ENCODE data around the gene TFAM. TPM values are rescaled to one million over a fixed set of nuclear protein-coding genes. Genes with fewer than 3 reads are reported as not detected.

Gene TFAM
- total RNA-seq, 2 donors from 2014 or later, result 33.9 to 40.2 TPM

DNA sequence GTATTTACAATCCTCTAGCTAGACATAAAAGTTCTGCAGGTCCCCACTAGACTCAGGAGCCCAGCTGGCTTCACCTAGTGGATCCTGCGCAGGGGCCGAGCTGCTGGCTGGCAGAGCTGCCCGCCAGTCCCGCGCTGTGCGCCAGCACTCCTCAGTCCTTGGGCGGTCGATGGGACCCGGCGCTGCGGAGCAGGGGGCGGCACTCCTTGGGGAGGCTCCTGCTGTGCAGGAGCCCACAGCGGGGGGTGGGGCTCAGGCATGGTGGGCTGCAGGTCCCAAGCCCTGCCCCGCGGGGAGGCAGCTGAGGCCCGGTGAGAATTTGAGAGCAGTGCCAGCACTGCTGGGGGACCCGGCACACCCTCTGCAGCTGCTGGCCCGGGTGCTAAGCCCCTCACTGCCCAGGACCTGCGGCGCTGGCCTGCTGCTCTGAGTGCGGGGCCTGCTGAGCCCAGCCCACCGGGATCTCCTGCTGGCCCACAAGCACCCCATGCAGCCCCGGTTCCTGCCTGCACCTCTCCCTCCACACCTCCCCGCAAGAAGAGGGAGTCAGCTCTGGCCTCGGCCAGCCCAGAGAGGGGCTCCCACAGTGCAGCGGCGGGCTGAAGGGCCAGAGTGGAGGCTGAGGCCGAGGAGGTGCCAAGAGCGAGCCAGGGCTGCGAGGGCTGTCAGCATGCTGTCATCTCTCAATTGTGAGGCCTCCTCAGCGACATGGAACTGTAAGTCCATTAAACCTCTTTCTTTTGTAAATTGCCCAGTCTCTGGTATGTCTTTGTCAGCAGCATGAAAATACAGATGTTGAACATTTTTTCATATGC, 63.1 kb downstream of the TFAM start:
- no peaks in the 10 kb centered on the region for H3K9me3 ChIP-seq (ENCODE audit: control insufficient read depth, low read length, poor library complexity, severe bottlenecking)
- no peak for ATAC-seq

More for the DNA sequence above, 63.1 kb downstream of the TFAM start:
- peaks cover 22% of the 10 kb centered on the region for H3K27me3 Mint-ChIP-seq
- no peak for DNase-seq
- H3K36me3 Mint-ChIP-seq (ENCODE audit: low read depth), result peaks cover 2% of the 10 kb centered on the region
- no peak overlapping the region for H3K27ac Mint-ChIP-seq
- H3K4me1 Mint-ChIP-seq, result no peaks in the 10 kb centered on the region
- H3K4me3 Mint-ChIP-seq, result no peak overlapping the region

Other genes starting within 250 kb of the TFAM start
- 1 to 10 TPM; 3.5 to 3.8 TPM for gene IPMK, start 117.5 kb upstream of the TFAM start, total RNA-seq
- gene CISD1, start 116.2 kb upstream of the TFAM start, total RNA-seq, result 1 to 10 TPM; 6.6 to 7.5 TPM
- gene UBE2D1, start 50.4 kb upstream of the TFAM start, total RNA-seq, result 10 to 100 TPM; 10.5 to 14.6 TPM
- gene BICC1, start 127.5 kb downstream of the TFAM start, total RNA-seq, result not detected